Fibroblast of the aortic adventitia (primary cell): ENCODE data around the gene IRF2. TPM values are rescaled to one million over a fixed set of nuclear protein-coding genes. Genes with fewer than 3 reads are reported as not detected.

ENCODE experiments used
- DNase-seq: peaks from one replicate; pipeline ENCODE4 v3.0.0-alpha.2; 2010; ENCODE audit warnings: low read depth
- H3K4me3 ChIP-seq: 2 replicates; pipeline ENCODE4 v1.5.1; 2011; ENCODE audit warnings: low read depth, mild to moderate bottlenecking, control low read depth, low read length, moderate library complexity
- CTCF ChIP-seq: IDR thresholded peaks from 2 replicates; pipeline ENCODE4 v1.5.1; 2011; ENCODE audit warnings: mild to moderate bottlenecking, low read length, control low read depth, inconsistent platforms; ENCODE audit not compliant: insufficient read depth
- small RNA-seq: library from RNA; depleted of rRNA; stranded (forward); fragments of <200 nt; gene quantifications from one replicate; pipeline ENCODE3, GENCODE V24; 2012
- total RNA-seq: library from RNA; depleted of rRNA; stranded (reverse); fragments of >200 nt; gene quantifications from 2 replicates; pipeline ENCODE4 v1.2.3, GENCODE V29; 2012; ENCODE audit warnings: low replicate concordance

IRF2 gene
- total RNA-seq, 1 donor, result 35.2 TPM

- no peak overlapping the region for H3K4me3 ChIP-seq
- no peak for TF ChIP-seq CTCF
- DNase-seq, result peak; percentile 35
Observed at GRCh38 chr4:184337907-184338306, 136.4 kb downstream of the IRF2 start.

Small RNA genes within 50 kb of the gene (small RNA-seq; reads per million reads assigned to genes)
- gene RF00152, result not detected

Other genes starting within 250 kb of the IRF2 start
- 36.2 and 40.8 TPM in 2 replicates for gene CASP3, start 174.9 kb upstream of the IRF2 start, total RNA-seq
- gene PRIMPOL, start 175.2 kb upstream of the IRF2 start, total RNA-seq, result 29.9 and 31.0 TPM in 2 replicates